ENCODE results near the gene MAPKAP1.
"Not testable (repeated sequence)": the region's sequence is repeated elsewhere in the genome, so short reads cannot be mapped to it uniquely, and the experiment has no call there.

The MAPKAP1 gene

GRCh38 chr9:125600194-125600593, 106.8 kb downstream of the MAPKAP1 start:
- no peak for DNase-seq

- no peak for DNase-seq
Observed at GRCh38 chr9:125594223-125594610, 112.8 kb downstream of the MAPKAP1 start.

DNA sequence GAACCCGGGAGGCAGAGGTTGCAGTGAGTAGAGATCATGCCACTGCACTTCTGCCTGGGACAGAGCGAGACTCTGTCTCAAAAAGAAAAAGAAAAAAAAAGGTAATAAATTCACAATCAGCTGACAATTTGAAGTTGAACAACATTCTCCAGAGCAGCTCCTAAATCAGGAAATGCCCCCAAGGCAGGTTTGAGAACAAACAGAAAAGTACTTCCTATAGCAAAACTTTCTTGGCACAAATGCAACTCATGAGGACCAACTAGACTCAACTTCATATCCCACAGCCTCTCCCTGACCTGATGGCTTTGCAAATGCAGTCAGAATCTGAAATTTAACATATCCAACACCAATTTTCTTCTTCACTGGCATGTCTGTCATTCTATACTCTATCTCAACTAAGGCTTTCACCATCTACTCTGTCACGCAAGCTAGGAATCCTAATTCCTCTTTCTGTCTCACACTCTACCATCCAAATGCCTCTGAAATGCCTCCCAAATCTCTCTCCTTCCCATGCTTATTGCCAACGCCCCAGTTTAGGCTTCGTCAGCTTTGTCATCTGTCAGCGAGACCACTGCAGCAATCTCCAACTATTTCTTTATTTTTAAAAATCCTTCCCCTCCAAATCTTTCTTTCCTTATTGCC, 113.3 kb downstream of the MAPKAP1 start:
- no peak for DNase-seq

GRCh38 chr9:125591888-125592287, 115.1 kb downstream of the MAPKAP1 start:
- DNase-seq = no peak

- DNase-seq = no peak
Observed at GRCh38 chr9:125591245-125591644, 115.8 kb downstream of the MAPKAP1 start.

DNA sequence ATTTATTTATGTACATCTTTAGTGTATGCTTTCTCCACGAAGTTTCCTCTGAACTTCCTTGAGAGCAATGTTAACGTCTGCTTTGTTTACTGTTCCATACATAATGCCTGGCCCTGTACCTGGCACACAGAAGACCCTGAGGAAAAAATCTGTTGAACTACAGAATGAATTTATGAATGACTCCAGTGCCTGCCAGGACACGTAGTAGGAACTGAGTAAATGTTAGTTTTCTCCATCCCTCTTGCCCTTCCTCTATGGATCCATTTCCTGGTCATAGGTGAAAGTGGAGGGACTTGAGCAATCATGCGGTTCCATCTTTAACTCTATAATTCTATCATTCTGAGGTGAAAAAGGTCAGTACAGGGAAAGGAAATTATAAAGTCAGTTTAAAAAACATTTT, 117.7 kb downstream of the MAPKAP1 start:
- DNase-seq = no peak

- DNase-seq = no peak
Observed at GRCh38 chr9:125587819-125588460, 119.1 kb downstream of the MAPKAP1 start.

GRCh38 chr9:125586172-125586511, 120.9 kb downstream of the MAPKAP1 start:
- no peak for DNase-seq

DNA sequence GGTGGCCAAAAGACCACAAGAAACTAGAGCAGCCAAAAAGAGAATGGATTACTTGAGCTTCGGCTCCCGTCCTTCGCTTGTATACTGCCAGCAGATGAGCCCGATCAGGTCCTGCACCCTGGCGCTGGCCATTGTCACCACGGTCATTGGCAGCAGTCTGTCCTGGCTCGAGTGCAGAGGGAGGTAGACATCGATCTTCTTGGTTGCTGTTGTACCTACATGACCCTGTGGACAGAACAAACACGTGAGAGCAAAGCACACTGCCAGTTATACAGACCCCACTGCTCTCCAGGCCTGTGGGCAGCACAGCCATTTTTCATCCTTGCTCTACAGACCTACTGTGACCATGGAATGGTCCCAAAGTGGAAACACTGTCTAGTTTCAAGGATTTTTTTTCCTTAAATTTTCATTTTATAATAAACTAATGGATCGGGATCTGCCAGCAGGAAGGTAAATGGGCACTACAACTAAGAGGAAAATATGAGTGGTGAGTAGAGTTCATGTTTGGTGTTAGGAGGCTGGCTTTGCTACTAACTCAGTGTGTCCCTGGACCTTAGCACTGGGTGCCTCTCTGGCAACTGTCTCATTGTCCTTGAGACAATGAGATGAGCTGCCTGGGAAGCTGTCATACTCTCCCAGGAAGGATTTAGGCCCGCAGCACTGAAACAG, 121.4 kb downstream of the MAPKAP1 start:
- no peak for DNase-seq

- no peak for DNase-seq
Observed at GRCh38 chr9:125580701-125581286, 126.2 kb downstream of the MAPKAP1 start.

DNA sequence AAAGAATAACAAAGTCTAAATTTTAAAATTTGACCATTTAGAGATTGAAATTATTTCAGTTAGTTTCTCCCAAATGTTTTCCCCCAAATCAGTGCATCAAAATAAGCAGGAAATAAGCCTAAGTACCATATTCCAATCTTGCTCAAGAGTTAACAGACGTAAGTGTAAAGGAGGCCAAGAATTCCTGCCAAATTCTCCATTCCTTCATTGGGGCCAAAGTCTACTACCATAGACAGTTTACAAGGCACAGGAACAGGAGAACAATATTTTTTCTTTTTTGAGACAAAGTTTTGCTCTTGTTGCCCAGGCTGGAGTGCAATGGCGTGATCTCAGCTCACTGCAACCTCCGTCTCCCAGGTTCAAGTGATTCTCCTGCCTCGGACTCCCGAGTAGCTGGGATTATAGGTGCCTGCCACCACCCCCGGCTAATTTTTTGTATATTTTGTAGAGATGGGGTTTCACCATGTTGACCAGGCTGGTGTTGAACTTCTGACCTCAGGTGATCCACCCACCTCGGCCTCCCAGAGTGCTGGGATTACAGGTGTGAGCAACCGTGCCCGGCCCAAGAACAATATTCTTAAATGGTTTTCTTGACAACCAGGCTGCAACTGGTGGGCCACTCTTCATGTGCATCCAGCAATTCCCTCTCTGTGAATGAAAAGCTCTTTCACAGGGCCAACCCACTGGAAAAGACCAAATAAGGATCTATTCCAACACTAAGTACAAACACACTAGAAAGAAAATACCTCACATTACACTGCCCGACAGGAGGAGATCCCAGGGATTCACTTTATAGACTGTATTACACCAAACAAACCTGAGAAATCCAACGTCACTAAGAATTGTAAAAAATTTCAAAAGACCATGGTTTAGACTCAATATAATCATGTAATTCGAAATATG, 127.7 kb downstream of the MAPKAP1 start:
- DNase-seq = no peak

DNA sequence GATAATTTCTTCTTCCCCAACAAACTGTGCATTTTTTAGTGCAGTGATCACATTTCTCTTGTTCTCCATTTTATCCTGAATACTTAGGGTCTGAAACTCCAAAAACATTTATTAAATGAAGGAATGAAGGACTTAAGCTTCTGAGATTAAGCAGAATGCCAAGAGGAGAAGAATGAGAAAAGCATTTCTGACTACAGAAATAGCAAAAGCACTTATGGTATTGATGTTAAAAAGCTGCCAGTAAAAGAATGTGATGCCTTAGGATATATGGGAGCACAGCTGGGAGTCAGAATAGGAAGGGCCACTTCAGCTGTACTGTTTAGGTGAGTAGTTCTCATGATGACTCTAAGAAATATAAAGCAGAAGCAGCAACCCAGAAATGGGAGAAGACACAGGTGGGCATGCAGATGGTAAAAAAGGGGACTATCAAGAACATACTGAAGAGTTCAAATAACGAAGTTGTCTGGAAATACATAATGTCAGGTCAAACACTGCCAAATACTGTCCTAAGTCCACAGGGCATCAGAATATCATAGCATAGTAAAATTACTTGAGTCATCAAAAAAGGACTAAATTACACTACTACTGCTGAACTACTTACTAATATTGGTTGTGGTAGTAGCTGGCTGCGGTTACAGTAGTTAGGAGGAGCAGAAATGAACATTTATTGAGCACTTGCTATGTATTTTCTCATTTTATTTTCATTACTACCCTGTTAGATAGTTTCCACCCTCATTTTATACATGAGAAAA, 132.7 kb downstream of the MAPKAP1 start:
- no peak for DNase-seq

- not testable (repeated sequence) for DNase-seq
Observed at GRCh38 chr9:125572461-125572860, 134.5 kb downstream of the MAPKAP1 start.

DNA sequence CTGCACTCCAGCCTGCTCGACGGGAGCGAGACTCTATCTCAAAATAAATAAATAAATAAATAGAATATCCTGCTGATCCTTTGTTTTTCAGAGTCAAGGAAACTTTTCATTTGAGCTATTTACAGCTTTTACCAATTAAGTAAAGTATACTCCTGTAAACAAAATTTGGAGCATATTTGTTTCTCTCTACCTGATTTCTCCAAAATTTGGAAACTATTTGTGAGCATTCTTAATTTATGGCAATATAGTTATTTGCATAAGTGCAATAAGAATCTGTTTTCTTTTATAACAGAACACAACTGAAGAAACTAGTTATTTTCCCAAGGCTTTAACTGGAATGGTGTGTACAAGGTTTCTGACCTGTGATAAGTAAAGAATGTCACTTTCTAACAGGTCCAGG, 135.2 kb downstream of the MAPKAP1 start:
- not testable (repeated sequence) for DNase-seq

GRCh38 chr9:125570246-125570645, 136.8 kb downstream of the MAPKAP1 start:
- DNase-seq = no peak

- no peak for DNase-seq
Observed at GRCh38 chr9:125568621-125569020, 138.4 kb downstream of the MAPKAP1 start.

DNA sequence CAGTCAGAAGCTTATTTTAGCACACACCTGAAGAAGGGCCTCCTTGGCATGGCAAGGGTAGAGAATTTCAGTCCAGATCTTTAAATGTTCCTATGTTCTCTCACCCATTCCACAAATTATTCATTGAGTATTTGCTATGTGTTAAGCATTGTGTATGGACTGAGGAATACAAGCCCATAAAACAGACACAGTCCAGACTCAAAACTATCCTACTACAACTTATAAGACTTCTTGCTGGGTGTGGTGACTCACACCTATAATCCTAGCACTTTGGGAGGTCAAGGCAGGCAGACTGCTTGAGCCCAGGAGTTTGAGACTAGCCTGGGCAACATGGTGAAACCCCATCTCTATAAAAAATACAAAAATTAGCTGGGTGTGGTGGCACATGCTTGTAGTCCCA, 141.0 kb downstream of the MAPKAP1 start:
- not testable (repeated sequence) for DNase-seq

DNA sequence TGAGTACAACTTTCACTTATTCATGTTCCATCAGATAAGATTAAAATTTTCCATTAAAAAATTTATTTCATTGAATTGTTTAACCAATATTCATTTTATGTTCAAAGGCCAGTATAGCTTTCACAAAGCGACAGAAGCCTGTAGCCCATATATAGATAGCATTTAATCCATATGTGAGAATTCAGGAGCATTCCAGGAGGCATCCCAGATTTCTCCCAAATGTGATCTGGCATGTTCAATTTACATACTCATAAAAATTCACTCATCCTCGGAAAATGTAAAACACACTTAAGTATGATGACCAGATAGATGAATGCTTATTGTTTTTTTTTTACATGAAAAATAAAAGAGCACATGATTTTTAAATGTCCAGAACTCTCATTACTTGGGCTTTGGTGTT, 141.9 kb downstream of the MAPKAP1 start:
- no peak for DNase-seq

GRCh38 chr9:125564631-125565030, 142.4 kb downstream of the MAPKAP1 start:
- DNase-seq = no peak

DNA sequence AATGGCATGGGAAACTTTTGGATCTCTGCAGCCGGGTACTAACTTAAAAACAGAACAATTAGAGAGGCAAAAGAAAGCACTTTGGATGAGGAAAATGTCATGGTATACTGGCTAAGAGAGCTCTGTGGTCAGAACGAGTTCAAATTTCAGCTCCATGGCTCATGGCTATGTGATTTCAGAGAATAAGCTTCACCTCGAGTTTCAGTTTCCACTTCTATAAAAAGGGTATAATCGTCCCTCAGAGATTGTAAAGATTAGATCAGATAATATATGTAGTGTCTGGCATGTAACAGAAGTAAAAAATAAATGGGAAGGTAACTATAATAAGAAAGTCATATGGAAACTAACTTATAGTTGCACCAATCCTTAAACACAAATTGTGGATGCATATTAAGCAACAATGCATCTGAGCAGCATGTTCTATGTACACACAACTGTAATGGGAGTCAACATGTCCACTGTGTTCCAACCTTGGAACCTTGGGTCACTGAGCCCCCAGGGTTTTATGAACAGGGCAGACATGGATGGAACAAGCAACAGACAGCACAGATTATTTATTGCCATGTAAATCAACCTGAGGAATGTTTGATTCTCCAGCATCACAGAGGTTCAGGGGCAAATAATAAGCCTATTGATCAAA, 145.4 kb downstream of the MAPKAP1 start:
- no peak for DNase-seq

GRCh38 chr9:125559894-125560293, 147.1 kb downstream of the MAPKAP1 start:
- DNase-seq = no peak

DNA sequence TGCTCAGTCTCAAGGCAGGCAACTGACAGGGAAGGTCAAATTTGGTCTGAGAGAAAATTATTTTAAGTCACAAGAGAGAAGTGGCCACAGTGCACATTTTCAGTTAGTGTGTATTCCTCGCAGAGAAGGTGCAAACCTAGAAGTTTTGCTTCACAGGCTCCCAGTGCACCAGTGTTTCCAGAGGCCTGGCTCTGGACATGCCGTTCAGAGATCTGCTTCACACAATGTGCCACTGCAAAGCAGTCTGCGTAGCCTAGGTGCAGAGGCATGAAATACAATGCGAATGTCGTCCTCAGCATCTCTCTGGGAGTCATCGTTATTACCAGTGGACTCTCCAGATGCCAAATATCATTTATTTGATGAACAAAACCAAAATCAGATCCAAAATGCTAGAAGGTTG, 147.8 kb downstream of the MAPKAP1 start:
- DNase-seq = no peak

Data from NCI-H2081 treated with DMSO at 0.1 percent for 48 hours (cell line).